ENCODE results near the gene ANO1. TPM values are rescaled to one million over a fixed set of nuclear protein-coding genes. Genes with fewer than 3 reads are reported as not detected.

The ANO1 gene
- total and polyA plus RNA-seq, 2 donors = 10.4 to 15.0 TPM

GRCh38 chr11:70038034-70038834 is 39.9 kb upstream of the ANO1 start:
- WGBS = 93% methylated on average over 9 of the region's 9 CpGs

GRCh38 chr11:70040452-70040851 is 37.7 kb upstream of the ANO1 start:
- no peak overlapping the region for H3K27ac ChIP-seq (ENCODE audit: low read depth)
- no peak for DNase-seq (ENCODE audit: extremely low spot score)
- no peaks in the 10 kb centered on the region for H3K4me1 ChIP-seq (ENCODE audit: insufficient read depth)
- H3K4me3 ChIP-seq (ENCODE audit: low read depth, low read length) = no peak overlapping the region
- no peaks in the 10 kb centered on the region for H3K36me3 ChIP-seq (ENCODE audit: insufficient read depth)
- WGBS = 97% methylated on average over 11 of the region's 11 CpGs

More at GRCh38 chr11:70038034-70038834, 39.9 kb upstream of the ANO1 start:
- Histone ChIP-seq H3K4me3 (ENCODE audit: low read depth, low read length) (no peak overlapping the region), H3K36me3 (ENCODE audit: insufficient read depth) (no peaks in the 10 kb centered on the region), H3K27ac (ENCODE audit: low read depth) (no peak overlapping the region), H3K4me1 (ENCODE audit: insufficient read depth) (no peaks in the 10 kb centered on the region)
- no peak for DNase-seq (ENCODE audit: extremely low spot score)

- no peaks in the 10 kb centered on the region for H3K4me1 ChIP-seq (ENCODE audit: insufficient read depth)
- DNase-seq (ENCODE audit: extremely low spot score) = no peak
- WGBS = 93% methylated on average over 4 of the region's 4 CpGs
- no peaks in the 10 kb centered on the region for H3K36me3 ChIP-seq (ENCODE audit: insufficient read depth)
- no peak overlapping the region for H3K27ac ChIP-seq (ENCODE audit: low read depth)
- H3K4me3 ChIP-seq (ENCODE audit: low read depth, low read length) = no peak overlapping the region
Observed at GRCh38 chr11:70040869-70041501, 37.1 kb upstream of the ANO1 start.

- Histone ChIP-seq H3K36me3 (ENCODE audit: insufficient read depth) (no peaks in the 10 kb centered on the region), H3K4me1 (ENCODE audit: insufficient read depth) (no peaks in the 10 kb centered on the region), H3K27ac (ENCODE audit: low read depth) (no peak overlapping the region), H3K4me3 (ENCODE audit: low read depth, low read length) (no peak overlapping the region)
- no peak for DNase-seq (ENCODE audit: extremely low spot score)
- WGBS = 93% methylated on average over 1 of the region's 1 CpG
Observed at GRCh38 chr11:70043482-70043881, 34.6 kb upstream of the ANO1 start.

GRCh38 chr11:70046089-70046488 is 32.0 kb upstream of the ANO1 start:
- 92% methylated on average over 3 of the region's 3 CpGs for WGBS
- no peak overlapping the region for H3K27ac ChIP-seq (ENCODE audit: low read depth)
- no peak overlapping the region for H3K4me3 ChIP-seq (ENCODE audit: low read depth, low read length)
- no peaks in the 10 kb centered on the region for H3K36me3 ChIP-seq (ENCODE audit: insufficient read depth)
- H3K4me1 ChIP-seq (ENCODE audit: insufficient read depth) = no peaks in the 10 kb centered on the region
- no peak for DNase-seq (ENCODE audit: extremely low spot score)

GRCh38 chr11:70048279-70049024 is 29.7 kb upstream of the ANO1 start:
- Histone ChIP-seq H3K4me1 (ENCODE audit: insufficient read depth) (no peaks in the 10 kb centered on the region), H3K36me3 (ENCODE audit: insufficient read depth) (no peaks in the 10 kb centered on the region), H3K27ac (ENCODE audit: low read depth) (no peak overlapping the region), H3K4me3 (ENCODE audit: low read depth, low read length) (no peak overlapping the region)
- peak; percentile 57 for DNase-seq (ENCODE audit: extremely low spot score)
- WGBS = 48% methylated on average over 11 of the region's 12 CpGs

- Histone ChIP-seq H3K4me1 (ENCODE audit: insufficient read depth) (no peaks in the 10 kb centered on the region), H3K36me3 (ENCODE audit: insufficient read depth) (no peaks in the 10 kb centered on the region), H3K4me3 (ENCODE audit: low read depth, low read length) (no peak overlapping the region), H3K27ac (ENCODE audit: low read depth) (no peak overlapping the region)
- WGBS = 78% methylated on average over 5 of the region's 5 CpGs
- no peak for DNase-seq (ENCODE audit: extremely low spot score)
Observed at GRCh38 chr11:70049045-70049444, 29.1 kb upstream of the ANO1 start.

- WGBS = 87% methylated on average over 7 of the region's 7 CpGs
- no peaks in the 10 kb centered on the region for H3K36me3 ChIP-seq (ENCODE audit: insufficient read depth)
- no peak for DNase-seq (ENCODE audit: extremely low spot score)
- no peaks in the 10 kb centered on the region for H3K4me1 ChIP-seq (ENCODE audit: insufficient read depth)
- H3K4me3 ChIP-seq (ENCODE audit: low read depth, low read length) = no peak overlapping the region
- no peak overlapping the region for H3K27ac ChIP-seq (ENCODE audit: low read depth)
Observed at GRCh38 chr11:70050243-70050642, 27.9 kb upstream of the ANO1 start.

- 96% methylated on average over 3 of the region's 3 CpGs for WGBS
- Histone ChIP-seq H3K27ac (ENCODE audit: low read depth) (no peak overlapping the region), H3K4me1 (ENCODE audit: insufficient read depth) (no peaks in the 10 kb centered on the region), H3K4me3 (ENCODE audit: low read depth, low read length) (no peak overlapping the region), H3K36me3 (ENCODE audit: insufficient read depth) (no peaks in the 10 kb centered on the region)
- no peak for DNase-seq (ENCODE audit: extremely low spot score)
Observed at GRCh38 chr11:70054004-70054403, 24.1 kb upstream of the ANO1 start.

- DNase-seq (ENCODE audit: extremely low spot score) = no peak
- H3K36me3 ChIP-seq (ENCODE audit: insufficient read depth) = no peaks in the 10 kb centered on the region
- H3K27ac ChIP-seq (ENCODE audit: low read depth) = no peak overlapping the region
- no peak overlapping the region for H3K4me3 ChIP-seq (ENCODE audit: low read depth, low read length)
- 65% methylated on average over 3 of the region's 3 CpGs for WGBS
- H3K4me1 ChIP-seq (ENCODE audit: insufficient read depth) = no peaks in the 10 kb centered on the region
Observed at GRCh38 chr11:70055444-70055843, 22.7 kb upstream of the ANO1 start.

GRCh38 chr11:70057080-70057479 is 21.0 kb upstream of the ANO1 start:
- 34% methylated on average over 3 of the region's 3 CpGs for WGBS
- Histone ChIP-seq H3K27ac (ENCODE audit: low read depth) (no peak overlapping the region), H3K4me1 (ENCODE audit: insufficient read depth) (no peaks in the 10 kb centered on the region), H3K36me3 (ENCODE audit: insufficient read depth) (no peaks in the 10 kb centered on the region), H3K4me3 (ENCODE audit: low read depth, low read length) (no peak overlapping the region)
- peak; percentile 74 for DNase-seq (ENCODE audit: extremely low spot score)

- 80% methylated on average over 5 of the region's 5 CpGs for WGBS
Observed at GRCh38 chr11:70059971-70060370, 18.1 kb upstream of the ANO1 start.

GRCh38 chr11:70060611-70061293 is 17.4 kb upstream of the ANO1 start:
- no peak for DNase-seq (ENCODE audit: extremely low spot score)
- Histone ChIP-seq H3K36me3 (ENCODE audit: insufficient read depth) (no peaks in the 10 kb centered on the region), H3K4me1 (ENCODE audit: insufficient read depth) (no peaks in the 10 kb centered on the region), H3K4me3 (ENCODE audit: low read depth, low read length) (no peak overlapping the region), H3K27ac (ENCODE audit: low read depth) (no peak overlapping the region)
- 88% methylated on average over 10 of the region's 10 CpGs for WGBS

More at GRCh38 chr11:70059971-70060370, 18.1 kb upstream of the ANO1 start:
- no peak for DNase-seq (ENCODE audit: extremely low spot score)
- no peak overlapping the region for H3K4me3 ChIP-seq (ENCODE audit: low read depth, low read length)
- H3K27ac ChIP-seq (ENCODE audit: low read depth) = no peak overlapping the region
- no peaks in the 10 kb centered on the region for H3K36me3 ChIP-seq (ENCODE audit: insufficient read depth)
- H3K4me1 ChIP-seq (ENCODE audit: insufficient read depth) = no peaks in the 10 kb centered on the region

Measured in urinary bladder (tissue), 4 donors.